HCT116 (cell line): ENCODE results near the gene SASS6. TPM values are rescaled to one million over a fixed set of nuclear protein-coding genes. Genes with fewer than 3 reads are reported as not detected.

Source experiments
- ATAC-seq: fragments of 200-7000 bp; cut with Tn5 transposase; 2 replicates; pipeline ENCODE4 v1.9.1; 2020; ENCODE audit warnings: mild to moderate bottlenecking, moderate library complexity
- BruUV-seq: library from RNA; stranded (reverse); fragments of 400-500 nt; replicated peaks from 2 replicates; lab custom pipeline; 2021; lab: Mats Ljungman, UMichigan
- CTCF ChIA-PET: fragments of 300-600 bp; sonication (Branson Sonifier 250); formaldehyde crosslinking; loops from one replicate; lab custom pipeline; 2021; ENCODE audit warnings: antibody characterized with exemption; lab: Charles Lee
- POLR2A ChIA-PET: fragments of 300-600, 350-600 bp; sonication (Branson Sonifier 250); formaldehyde crosslinking; loops from one replicate; lab custom pipeline; 2021; ENCODE audit warnings: antibody characterized with exemption; lab: Charles Lee
- RAD21 ChIA-PET, 2 experiments: fragments of 300-600 bp; sonication (Branson Sonifier 250); formaldehyde crosslinking; loops; one replicate each; lab custom pipeline; 2023; ENCODE audit warnings: low total read pairs in 2 of 2; ENCODE audit not compliant: uncharacterized antibody in 2 of 2, unreplicated experiment in 2 of 2, low non-redundant PET in 1 of 2; lab: Charles Lee
- DNase-seq: peaks from one replicate; pipeline ENCODE4 v3.0.0-alpha.2; 2010; ENCODE audit warnings: low read depth, low spot score
- H2AFZ ChIP-seq: fragments of 200-600 bp; shearing (Covaris generic), sonication (generic); 2 replicates; pipeline ENCODE4 v1.6.1; 2017; ENCODE audit warnings: low read depth, mixed run types, mixed read lengths, antibody characterized with exemption, low read length; ENCODE audit not compliant: poor library complexity, severe bottlenecking
- H3K27ac ChIP-seq: 2 replicates; pipeline ENCODE4 v1.5.1; 2012; ENCODE audit warnings: low read depth, low read length
- H3K27me3 ChIP-seq: fragments of 200-600 bp; sonication (generic); 2 replicates; pipeline ENCODE4 v1.6.1; 2016; ENCODE audit warnings: mixed run types, low read length, mixed read lengths; ENCODE audit not compliant: insufficient read depth
- H3K36me3 ChIP-seq, 2 experiments: fragments of 200-500 bp in 1 of 2; fragments of 200-600 bp in 1 of 2; sonication (Bioruptor generic) in 1 of 2; sonication (generic) in 1 of 2; 2 replicates each; pipeline versions ENCODE4 v1.5.1 to v1.6.1; 2014 to 2016; ENCODE audit warnings: low read length in 2 of 2, inconsistent platforms in 1 of 2, mixed read lengths in 1 of 2, mixed run types in 1 of 2; ENCODE audit not compliant: insufficient read depth in 2 of 2, control insufficient read depth in 1 of 2
- H3K4me1 ChIP-seq, 2 experiments: fragments of 200-600 bp in 1 of 2; sonication (generic) in 1 of 2; 2 replicates each; pipeline versions ENCODE4 v1.5.1 to v1.6.1; 2012 to 2017; ENCODE audit warnings: low read length in 2 of 2, inconsistent platforms in 1 of 2, mild to moderate bottlenecking in 1 of 2, mixed read lengths in 1 of 2, mixed run types in 1 of 2, moderate library complexity in 1 of 2; ENCODE audit not compliant: insufficient read depth in 2 of 2, control insufficient read depth in 1 of 2
- H3K4me2 ChIP-seq: fragments of 200-600 bp; sonication (generic); 2 replicates; pipeline ENCODE4 v1.6.1; 2017; ENCODE audit warnings: mixed run types, low read length, mixed read lengths
- H3K4me3 ChIP-seq, 2 experiments: fragments of 200-600 bp in 1 of 2; sonication (generic) in 1 of 2; replicated peaks in 1 of 2; 2 replicates each; pipeline ENCODE4 v1.5.1; 2011 to 2016; ENCODE audit warnings: low read length in 2 of 2, control low read depth in 1 of 2, low read depth in 1 of 2, mild to moderate bottlenecking in 1 of 2, mixed read lengths in 1 of 2, mixed run types in 1 of 2
- H3K79me2 ChIP-seq: fragments of 200-600 bp; sonication (generic); 2 replicates; pipeline ENCODE4 v1.6.1; 2017; ENCODE audit warnings: mild to moderate bottlenecking, mixed run types, low read length, moderate library complexity, mixed read lengths; ENCODE audit not compliant: insufficient read depth
- H3K9ac ChIP-seq: fragments of 200-600 bp; sonication (generic); 2 replicates; pipeline ENCODE4 v1.6.1; 2016; ENCODE audit warnings: low read length, mixed read lengths
- H3K9me2 ChIP-seq: fragments of 200-600 bp; sonication (generic), shearing (Covaris generic); 2 replicates; pipeline ENCODE4 v1.6.1; 2017; ENCODE audit warnings: mixed run types, mild to moderate bottlenecking, moderate library complexity; ENCODE audit not compliant: insufficient read depth
- H3K9me3 ChIP-seq, 2 experiments: fragments of 200-500 bp in 1 of 2; fragments of 200-600 bp in 1 of 2; sonication (Bioruptor generic) in 1 of 2; sonication (generic) in 1 of 2; 2 replicates each; pipeline ENCODE4 v1.6.1; 2014 to 2017; ENCODE audit warnings: low read length in 2 of 2, mixed read lengths in 2 of 2, inconsistent platforms in 1 of 2, low read depth in 1 of 2, mild to moderate bottlenecking in 1 of 2, mixed run types in 1 of 2, moderate library complexity in 1 of 2; ENCODE audit not compliant: control insufficient read depth in 1 of 2, insufficient read depth in 1 of 2
- H4K20me1 ChIP-seq: fragments of 200-600 bp; sonication (generic), shearing (Covaris generic); 2 replicates; pipeline ENCODE4 v1.6.1; 2017; ENCODE audit warnings: mixed run types, mild to moderate bottlenecking, moderate library complexity; ENCODE audit not compliant: insufficient read depth
- ATF3 ChIP-seq: IDR thresholded peaks from 2 replicates; pipeline ENCODE4 v1.6.1; 2012
- CBX3 ChIP-seq: IDR thresholded peaks from 2 replicates; pipeline ENCODE4 v1.6.1; 2012; ENCODE audit warnings: low read depth
- CTCF ChIP-seq, 3 experiments: fragments of 200-600 bp in 1 of 3; sonication (generic) in 1 of 3; IDR thresholded peaks in 2 of 3; conservative IDR thresholded peaks in 1 of 3; 2 replicates each; pipeline ENCODE4 v1.5.1; 2012 to 2017; ENCODE audit warnings: low read depth in 2 of 3, low read length in 2 of 3, antibody characterized with exemption in 1 of 3, borderline replicate concordance in 1 of 3, control low read depth in 1 of 3, mild to moderate bottlenecking in 1 of 3, mixed read lengths in 1 of 3, mixed run types in 1 of 3, moderate library complexity in 1 of 3; ENCODE audit not compliant: insufficient read depth in 1 of 3
- EZH2 ChIP-seq: fragments of 200-600 bp; sonication (generic); IDR thresholded peaks from 2 replicates; pipeline ENCODE4 v1.6.1; 2017; ENCODE audit warnings: antibody characterized with exemption, mixed run types
- EZH2phosphoT487 ChIP-seq: fragments of 200-600 bp; IDR thresholded peaks from 2 replicates; pipeline ENCODE4 v1.6.1; 2018; ENCODE audit warnings: antibody characterized with exemption, borderline replicate concordance
- POLR2A ChIP-seq: IDR thresholded peaks from 2 replicates; pipeline ENCODE4 v1.7.0; 2011; ENCODE audit warnings: borderline replicate concordance; ENCODE audit not compliant: insufficient read depth, insufficient read length; ENCODE audit errors: extremely low read depth
- SP1 ChIP-seq: IDR thresholded peaks from 2 replicates; pipeline ENCODE4 v1.6.1; 2012; ENCODE audit warnings: low read depth
- SRF ChIP-seq: IDR thresholded peaks from 2 replicates; pipeline ENCODE4 v1.6.1; 2012; ENCODE audit warnings: low read depth
- TCF7L2 ChIP-seq: IDR thresholded peaks from 2 replicates; pipeline ENCODE4 v1.7.0; 2011; ENCODE audit warnings: borderline replicate concordance, inconsistent platforms; ENCODE audit not compliant: insufficient read depth, insufficient read length; ENCODE audit errors: extremely low read depth
- ZFX ChIP-seq: fragments of 450-650 bp; IDR thresholded peaks from 2 replicates; pipeline ENCODE4 v1.6.1; 2017
- ZNF274 ChIP-seq: fragments of 200-500 bp; sonication (Bioruptor generic); IDR thresholded peaks from 2 replicates; pipeline ENCODE4 v1.6.1; 2014; ENCODE audit warnings: mild to moderate bottlenecking, low read depth, low read length, inconsistent platforms
- intact Hi-C: fragments of 100-400 bp; cut with micrococcal nuclease; formaldehyde crosslinking; loops from 2 replicates; pipeline ENCODE4 v1.10.0; 2022
- total RNA-seq: library from RNA; stranded (reverse); gene quantifications from one replicate; pipeline ENCODE4 v1.2.1, GENCODE V29; 2021; ENCODE audit not compliant: unreplicated experiment
- TF ChIP-seq, protein P1 (sequence below): IDR thresholded peaks from 2 replicates; pipeline ENCODE4 v1.6.1; 2011; ENCODE audit warnings: mild to moderate bottlenecking, low read length, moderate library complexity; ENCODE audit not compliant: insufficient replicate concordance; ENCODE audit errors: extremely low read depth
- TF ChIP-seq, protein P2 (sequence below): IDR thresholded peaks from 2 replicates; pipeline ENCODE4 v1.6.1; 2012

The SASS6 gene
- total RNA-seq, 1 experiment from 2014 or later: 13.7 TPM

GRCh38 chr1:100074604-100075395, 57.9 kb downstream of the SASS6 start:
- H3K4me1 ChIP-seq: peaks cover 0 to 2% of the 10 kb centered on the region in 2 experiments; a peak in 1 of 4 replicates
- H3K9me2 ChIP-seq: no peaks in the 10 kb centered on the region
- H3K27ac ChIP-seq: no peak overlapping the region
- no peaks in the 10 kb centered on the region for H3K27me3 ChIP-seq
- DNase-seq (no peak), ATAC-seq (no peak)
- intact Hi-C loops: no loop called here
- no peak overlapping the region for H3K9ac ChIP-seq
- ChIA-PET POLR2A (no interaction called here), RAD21 (no interaction called here), CTCF (no interaction called here)
- H4K20me1 ChIP-seq: no peaks in the 10 kb centered on the region
- no peaks in the 10 kb centered on the region for H3K9me3 ChIP-seq
- H3K4me2 ChIP-seq: no peak overlapping the region
- H3K4me3 ChIP-seq: no peak overlapping the region
- peaks cover 17 to 33% of the 10 kb centered on the region in 2 experiments; a peak in 3 of 4 replicates for H3K36me3 ChIP-seq
- TF ChIP-seq, protein P1, sequence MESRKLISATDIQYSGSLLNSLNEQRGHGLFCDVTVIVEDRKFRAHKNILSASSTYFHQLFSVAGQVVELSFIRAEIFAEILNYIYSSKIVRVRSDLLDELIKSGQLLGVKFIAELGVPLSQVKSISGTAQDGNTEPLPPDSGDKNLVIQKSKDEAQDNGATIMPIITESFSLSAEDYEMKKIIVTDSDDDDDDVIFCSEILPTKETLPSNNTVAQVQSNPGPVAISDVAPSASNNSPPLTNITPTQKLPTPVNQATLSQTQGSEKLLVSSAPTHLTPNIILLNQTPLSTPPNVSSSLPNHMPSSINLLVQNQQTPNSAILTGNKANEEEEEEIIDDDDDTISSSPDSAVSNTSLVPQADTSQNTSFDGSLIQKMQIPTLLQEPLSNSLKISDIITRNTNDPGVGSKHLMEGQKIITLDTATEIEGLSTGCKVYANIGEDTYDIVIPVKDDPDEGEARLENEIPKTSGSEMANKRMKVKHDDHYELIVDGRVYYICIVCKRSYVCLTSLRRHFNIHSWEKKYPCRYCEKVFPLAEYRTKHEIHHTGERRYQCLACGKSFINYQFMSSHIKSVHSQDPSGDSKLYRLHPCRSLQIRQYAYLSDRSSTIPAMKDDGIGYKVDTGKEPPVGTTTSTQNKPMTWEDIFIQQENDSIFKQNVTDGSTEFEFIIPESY: no peak
- TF ChIP-seq ZFX (no peak), TCF7L2 (no peak), CTCF (IDR thresholded peaks at IDR 0.05 in 2 of 3, conservative IDR thresholded peaks at IDR 0.05 in 1 of 3; ENCODE audit: borderline replicate concordance in 1 of 3, insufficient read depth in 1 of 3, low read depth in 2 of 3, low read length in 2 of 3) (no peak), EZH2 (no peak), POLR2A (no peak), ATF3 (no peak), CBX3 (no peak), SRF (no peak), EZH2phosphoT487 (no peak), SP1 (no peak), ZNF274 (no peak)
- TF ChIP-seq, protein P2, sequence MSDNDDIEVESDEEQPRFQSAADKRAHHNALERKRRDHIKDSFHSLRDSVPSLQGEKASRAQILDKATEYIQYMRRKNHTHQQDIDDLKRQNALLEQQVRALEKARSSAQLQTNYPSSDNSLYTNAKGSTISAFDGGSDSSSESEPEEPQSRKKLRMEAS: no peak
- H3K79me2 ChIP-seq: peaks cover 4% of the 10 kb centered on the region; the same call in 1 of the 2 replicates
- no peak overlapping the region for H2AFZ ChIP-seq
- BruUV-seq: no TSS peak
